OCI-M2 (cell line): ENCODE measurements around the gene HEATR1.
"Not testable (repeated sequence)": the region's sequence is repeated elsewhere in the genome, so short reads cannot be mapped to it uniquely, and the experiment has no call there.

Source experiments
- DNase-seq: peaks from one replicate; lab custom pipeline; 2025; ENCODE audit not compliant: unreplicated experiment; lab: John Stamatoyannopoulos, UW

The HEATR1 gene

DNA sequence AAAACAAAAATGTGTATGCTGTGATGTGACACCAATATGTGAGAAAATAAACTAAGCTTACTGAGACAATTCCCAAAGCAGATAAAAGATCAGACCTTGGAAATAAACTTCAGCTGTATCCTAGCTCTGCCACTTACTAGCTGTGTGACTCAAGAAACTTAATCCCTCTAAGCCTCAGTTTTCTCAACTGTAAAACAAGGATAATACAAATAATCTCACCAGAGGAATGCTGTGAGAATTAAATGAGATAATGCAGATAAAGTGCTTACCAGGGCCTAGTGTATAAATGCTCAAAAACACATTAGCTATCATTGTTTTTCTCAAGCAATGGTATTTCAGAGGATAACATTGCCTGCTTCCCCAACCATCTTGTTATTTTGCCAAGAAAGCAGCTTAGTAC is 2.1 kb downstream of the HEATR1 start:
- no peak for DNase-seq

GRCh38 chr1:236590553-236591150 is 13.7 kb downstream of the HEATR1 start:
- no peak for DNase-seq

- DNase-seq = no peak
Observed at GRCh38 chr1:236589531-236589930, 14.8 kb downstream of the HEATR1 start.

DNA sequence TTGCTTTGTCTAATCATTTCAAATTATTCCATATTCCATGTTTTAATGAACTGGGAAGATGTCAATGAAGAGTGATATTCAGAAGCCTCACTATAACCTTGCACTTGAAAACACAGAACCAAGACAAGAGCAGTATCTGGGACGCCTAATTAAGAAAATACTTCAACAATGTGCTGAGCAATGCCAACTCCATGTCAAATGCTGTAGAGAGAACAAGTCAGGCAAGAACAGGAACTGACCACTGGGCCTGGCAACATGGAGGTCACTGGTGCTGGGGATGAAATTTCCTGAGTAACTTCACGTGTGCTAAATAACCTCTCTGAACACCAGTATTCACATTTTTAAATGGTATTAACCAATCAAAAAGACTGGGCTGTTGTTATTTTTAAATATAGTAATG is 22.8 kb downstream of the HEATR1 start:
- no peak for DNase-seq

DNA sequence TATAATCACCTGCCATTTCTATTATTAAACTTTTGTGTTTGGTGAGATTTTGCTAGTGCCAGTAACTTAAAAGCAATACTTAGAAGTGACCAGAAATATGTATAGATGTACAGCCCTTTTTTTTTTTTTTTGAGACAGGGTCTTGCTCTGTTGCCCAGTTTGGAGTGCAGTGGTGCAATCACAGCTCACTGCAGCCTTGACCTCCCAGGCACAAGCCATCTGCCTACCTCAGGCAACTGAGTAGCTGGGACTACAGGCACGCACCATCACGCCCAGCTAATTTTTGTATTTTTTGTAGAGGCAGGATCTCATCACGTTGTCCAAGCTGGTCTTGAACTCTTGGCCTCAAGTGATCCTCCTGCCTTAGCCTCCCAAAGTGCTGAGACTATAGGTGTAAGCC is 23.9 kb downstream of the HEATR1 start:
- not testable (repeated sequence) for DNase-seq

DNA sequence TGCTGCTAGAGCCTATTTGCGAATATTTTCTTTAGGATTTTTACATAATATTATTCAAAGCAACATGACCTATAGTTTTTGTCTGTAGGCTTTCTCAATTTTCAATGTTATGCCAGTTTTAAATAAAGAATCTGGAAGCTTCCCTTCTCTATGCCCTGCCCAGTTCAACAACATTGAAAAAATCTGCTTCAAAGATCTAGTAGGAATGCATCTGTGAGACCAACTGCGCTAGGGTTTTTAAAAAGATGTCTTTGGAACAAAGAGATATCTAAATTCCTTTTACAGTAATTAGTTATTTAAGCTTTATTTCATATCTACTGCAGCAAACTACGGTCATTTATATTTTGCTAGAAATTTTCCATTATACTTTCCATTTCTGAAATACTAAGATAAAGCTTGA is 25.7 kb downstream of the HEATR1 start:
- no peak for DNase-seq

DNA sequence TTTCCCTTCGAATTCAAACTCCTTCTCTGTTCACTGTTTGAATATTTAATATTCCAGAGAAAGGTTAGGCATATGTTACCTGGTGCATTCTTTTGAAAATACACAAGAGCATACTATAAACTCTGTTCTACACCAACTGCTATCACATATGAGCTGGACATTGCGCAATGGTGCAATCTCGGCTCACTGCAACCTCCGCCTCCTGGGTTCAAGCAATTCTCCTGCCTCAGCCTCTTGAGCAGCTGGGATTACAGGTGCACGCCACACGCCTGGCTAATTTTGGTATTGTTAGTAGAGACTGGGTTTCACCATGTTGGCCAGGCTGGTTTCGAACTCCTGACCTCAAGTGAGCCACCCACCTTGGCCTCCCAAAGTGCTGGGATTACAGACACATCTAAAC is 27.3 kb downstream of the HEATR1 start:
- DNase-seq = not testable (repeated sequence)

DNA sequence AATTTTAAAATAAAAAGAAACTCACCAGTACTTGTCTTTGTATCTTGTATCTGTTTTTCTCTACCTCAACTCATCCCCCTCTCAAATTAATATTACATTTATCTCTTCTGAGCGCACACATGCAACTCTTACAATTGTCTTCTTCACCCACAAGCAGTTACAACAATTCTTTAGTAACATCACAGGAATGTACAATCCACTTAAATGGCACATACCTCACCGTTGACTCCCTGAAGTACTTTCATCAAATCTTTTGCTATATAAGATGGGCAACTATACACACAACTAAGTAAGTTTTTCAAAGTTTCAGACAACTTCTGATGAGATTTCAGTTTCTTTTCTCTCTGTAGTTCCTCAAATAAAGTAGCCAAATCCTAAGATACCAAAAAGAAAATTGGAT is 28.3 kb downstream of the HEATR1 start:
- no peak for DNase-seq

- no peak for DNase-seq
Observed at GRCh38 chr1:236575523-236575922, 28.8 kb downstream of the HEATR1 start.

DNA sequence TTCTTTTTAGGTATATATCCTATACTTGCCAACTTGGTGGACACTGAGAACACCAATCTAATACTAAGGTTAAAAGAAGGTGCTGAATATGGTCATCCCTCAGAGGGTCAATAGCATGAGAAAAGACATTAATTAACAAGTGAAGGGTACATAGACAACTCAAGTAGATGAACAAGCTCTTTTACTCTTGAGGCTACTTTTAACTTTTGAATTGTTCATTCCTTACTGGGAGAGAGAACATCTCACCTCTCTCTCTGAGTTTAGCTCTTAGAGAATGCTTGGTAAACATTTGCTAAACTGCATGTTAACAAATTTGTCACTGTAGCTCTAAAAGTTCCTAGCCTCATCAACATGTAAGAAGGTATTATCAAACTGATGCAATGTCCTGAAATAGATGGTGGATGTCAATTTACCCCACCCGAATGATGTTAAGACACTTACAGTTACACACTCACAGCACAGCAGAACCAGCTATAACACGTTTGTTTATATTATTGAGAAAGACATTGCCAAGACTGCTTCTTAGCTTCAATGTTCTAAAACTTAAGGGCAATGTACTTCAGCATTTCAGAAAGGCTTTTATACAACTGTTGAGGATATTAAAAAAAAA is 35.9 kb downstream of the HEATR1 start:
- DNase-seq = no peak

DNA sequence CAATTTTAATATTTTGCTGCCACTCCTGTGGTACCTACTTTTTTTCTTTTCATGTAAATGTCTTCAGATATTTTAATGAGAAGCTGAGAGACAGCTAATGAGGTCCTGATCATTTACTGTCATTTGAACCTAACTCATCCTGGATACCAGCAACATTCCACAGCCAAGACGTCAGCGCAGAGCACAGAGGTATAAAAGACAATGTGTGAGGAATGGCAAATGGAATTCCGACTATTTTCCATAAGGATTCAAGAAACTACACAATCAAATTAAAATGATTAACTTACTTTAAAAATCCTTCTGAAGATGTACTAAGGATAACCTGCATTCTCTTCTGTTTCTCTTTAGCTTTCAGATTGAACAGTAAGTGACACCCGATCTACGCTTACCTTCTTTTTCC is 38.8 kb downstream of the HEATR1 start:
- no peak for DNase-seq

DNA sequence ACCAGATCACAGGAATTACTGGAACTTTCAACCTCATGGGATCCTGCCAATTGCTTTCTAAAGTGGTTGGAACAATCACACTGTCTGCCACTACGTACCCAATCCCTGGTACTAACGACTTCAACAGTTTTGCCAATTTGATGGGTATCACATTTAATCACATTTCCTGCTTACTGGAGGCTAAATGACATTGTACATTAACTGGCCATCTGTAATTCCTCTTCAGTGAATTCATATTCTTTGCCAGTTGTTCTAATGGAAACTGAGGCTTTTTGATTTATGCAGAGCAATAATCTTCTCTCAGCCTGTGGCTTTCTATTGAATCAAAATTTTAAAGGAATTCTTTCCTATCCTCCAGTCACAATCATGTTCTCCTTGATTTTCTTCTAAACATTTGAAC is 42.3 kb downstream of the HEATR1 start:
- no peak for DNase-seq

- no peak for DNase-seq
Observed at GRCh38 chr1:236560213-236560771, 44.0 kb downstream of the HEATR1 start.

GRCh38 chr1:236558846-236559245 is 45.5 kb downstream of the HEATR1 start:
- DNase-seq = no peak

DNA sequence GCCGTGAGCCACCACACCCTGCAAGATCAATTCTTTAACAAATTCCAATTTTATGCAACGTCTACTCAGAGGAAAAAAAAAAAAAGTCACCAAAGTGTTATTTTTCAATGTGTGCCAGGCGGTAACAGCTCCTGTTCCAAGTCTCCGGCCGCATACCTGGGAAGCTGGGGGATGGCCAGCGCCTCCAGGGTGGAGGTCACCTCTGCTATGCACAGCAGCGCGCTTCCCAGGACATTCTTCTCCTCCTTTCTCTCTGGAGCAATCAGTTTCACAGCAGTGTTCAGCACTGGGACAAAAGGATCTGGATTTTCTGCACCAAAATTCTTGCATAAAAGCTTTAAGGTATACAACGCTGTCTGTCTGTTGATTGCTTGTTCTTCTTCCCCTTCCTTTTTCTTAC is 46.2 kb downstream of the HEATR1 start:
- DNase-seq = no peak

GRCh38 chr1:236556606-236557005 is 47.7 kb downstream of the HEATR1 start:
- no peak for DNase-seq

GRCh38 chr1:236553370-236553769 is 50.9 kb downstream of the HEATR1 start:
- DNase-seq = no peak

DNA sequence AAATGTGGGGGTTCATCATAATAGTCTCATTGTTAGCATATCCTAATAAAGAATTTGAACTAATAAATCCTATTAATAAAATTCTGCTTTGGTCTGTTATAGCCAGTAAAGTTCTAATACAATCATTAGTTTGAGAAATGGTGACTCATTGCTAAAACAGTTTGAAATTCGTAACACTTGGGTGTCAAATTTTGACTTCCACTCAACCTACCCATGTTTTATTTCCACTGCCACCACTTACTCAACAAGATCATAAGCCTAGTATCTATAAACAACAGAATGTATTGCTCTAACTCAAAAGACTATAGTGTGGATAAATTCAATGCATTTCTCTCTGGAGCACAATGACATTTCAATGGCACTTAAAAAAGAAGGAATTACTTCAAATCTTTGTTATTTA is 51.4 kb downstream of the HEATR1 start:
- no peak for DNase-seq

DNA sequence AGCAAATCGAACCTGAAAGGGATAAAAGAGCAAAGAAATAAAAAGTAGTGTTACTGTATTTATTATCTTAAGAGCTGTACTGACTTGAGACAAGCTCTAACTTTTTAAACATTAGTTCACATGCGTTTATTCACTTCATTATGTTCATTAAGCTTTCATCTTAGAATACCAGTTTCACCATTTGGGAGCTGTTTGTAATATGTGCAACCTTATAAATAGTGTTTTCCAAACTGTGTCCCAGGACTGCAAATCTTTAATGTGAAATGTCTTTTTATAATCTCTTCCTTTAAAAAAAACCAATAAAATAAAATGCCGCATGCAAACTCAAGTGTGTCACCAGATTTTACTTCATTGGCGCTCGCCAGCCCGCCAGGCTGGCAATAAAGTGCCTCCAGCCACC is 52.2 kb downstream of the HEATR1 start:
- DNase-seq = no peak

DNA sequence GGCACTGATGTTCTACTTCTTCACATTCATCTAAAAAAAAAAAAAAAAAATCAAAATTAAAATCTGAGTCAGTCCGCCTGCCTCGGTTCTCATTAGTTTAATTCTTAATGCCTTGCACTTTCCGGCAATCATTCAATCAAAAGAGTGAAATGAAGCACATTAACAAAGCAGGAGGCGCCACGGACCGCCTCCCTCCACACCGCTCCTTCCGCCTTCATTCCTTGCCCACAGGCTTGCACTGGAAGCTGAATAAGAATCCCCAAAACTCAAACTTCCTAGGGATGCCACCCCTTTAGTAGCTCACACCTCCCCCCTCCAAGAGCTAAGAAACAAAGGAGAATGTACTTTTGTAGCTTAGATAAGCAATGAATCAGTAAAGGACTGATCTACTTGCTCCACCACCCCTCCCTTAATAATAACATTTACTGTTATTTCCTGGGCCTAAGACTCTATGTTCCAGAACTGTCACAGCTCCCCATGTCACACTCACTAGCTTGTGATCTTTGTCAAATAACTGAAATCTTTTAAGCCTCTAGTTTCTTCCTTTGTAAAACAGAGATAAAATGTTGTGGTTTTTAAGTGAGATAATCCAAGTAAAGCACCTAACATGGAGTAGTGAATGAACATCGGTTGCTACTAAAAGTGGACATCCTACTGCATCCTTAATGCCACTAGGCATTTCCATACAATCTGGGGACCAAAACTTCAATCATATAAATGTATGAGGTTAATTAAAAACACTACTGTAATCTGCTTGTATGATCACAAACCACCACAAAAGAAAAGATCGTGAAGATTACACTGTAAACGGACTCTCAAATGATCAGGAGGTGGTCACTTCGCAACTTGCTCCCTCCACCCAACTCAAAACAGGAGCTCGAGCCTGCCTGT is 53.1 kb downstream of the HEATR1 start:
- DNase-seq = no peak

DNA sequence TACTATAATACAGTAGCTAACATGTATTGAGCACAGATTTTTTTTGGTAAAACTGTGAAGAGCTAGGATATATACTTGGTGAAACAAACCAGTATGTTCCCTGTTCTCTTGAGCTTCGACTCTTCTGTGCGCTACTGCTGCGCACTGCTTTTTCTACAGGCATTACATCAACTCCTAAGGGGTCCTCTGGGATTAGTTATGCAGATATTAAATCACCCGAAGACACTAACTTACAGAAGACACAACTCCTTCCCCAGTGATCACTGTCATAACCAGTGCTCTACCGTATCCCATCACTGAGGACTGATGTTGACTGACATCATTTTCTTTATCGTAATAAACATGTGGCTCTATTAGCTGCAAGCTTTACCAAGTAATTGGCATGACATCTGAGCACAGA is 55.9 kb downstream of the HEATR1 start:
- no peak for DNase-seq

- DNase-seq = no peak
Observed at GRCh38 chr1:236545621-236546169, 58.6 kb downstream of the HEATR1 start.
